ENCODE results near the gene SLC36A4.
"Not testable (repeated sequence)": the region's sequence is repeated elsewhere in the genome, so short reads cannot be mapped to it uniquely, and the experiment has no call there.

The SLC36A4 gene

DNA sequence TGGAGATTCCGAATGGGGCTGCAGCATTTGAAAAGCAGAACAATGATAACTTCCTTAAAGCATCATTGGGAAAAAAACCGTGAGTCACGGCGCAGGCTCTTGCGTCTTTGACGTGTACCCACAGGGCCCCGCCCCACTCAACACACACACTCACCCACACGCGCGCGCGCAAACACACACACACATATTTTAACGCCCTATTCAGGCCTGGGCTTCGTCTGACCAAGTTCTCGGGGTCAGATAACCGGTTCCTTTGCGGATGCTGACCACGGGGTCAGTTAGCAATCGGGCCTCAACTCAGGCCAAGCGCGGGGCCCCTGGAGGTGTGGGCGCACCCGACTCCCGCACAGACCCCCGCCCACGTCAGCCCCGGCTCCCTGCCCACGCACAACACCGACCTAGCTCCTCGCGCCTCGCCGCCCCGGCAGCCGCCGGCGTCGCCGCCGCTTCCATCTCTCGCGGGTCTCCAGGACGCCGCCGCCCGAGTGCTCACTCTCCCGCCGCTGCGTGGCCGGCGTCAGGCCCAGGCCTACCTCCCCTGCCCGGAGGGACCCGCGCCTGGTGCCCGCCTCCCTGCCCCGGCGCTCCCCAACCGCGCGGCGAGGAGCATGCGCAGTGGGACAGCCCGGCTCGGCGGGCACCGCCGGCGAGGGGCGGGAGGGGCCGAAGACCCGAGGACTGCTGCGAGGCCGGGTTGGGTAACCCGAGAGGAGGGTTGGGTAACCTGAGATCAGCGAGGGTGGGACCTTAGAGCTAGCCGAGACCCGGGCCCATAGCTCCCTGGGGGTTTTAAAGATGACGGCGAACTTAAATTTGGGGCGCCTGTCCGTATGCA is at the start of gene SLC36A4:
SLC36A4 (minus strand) TSS at position 612 of the 835 bp plus-strand sequence; CDS start at position 453, 159 bp downstream.
- Histone ChIP-seq H3K4me3 (ENCODE audit: low read length) (peak within 1 kb of the TSS; percentile 96), H3K9me3 (ENCODE audit: control insufficient read depth, insufficient read depth, low read length) (no peaks in the 10 kb centered on the region)

DNA sequence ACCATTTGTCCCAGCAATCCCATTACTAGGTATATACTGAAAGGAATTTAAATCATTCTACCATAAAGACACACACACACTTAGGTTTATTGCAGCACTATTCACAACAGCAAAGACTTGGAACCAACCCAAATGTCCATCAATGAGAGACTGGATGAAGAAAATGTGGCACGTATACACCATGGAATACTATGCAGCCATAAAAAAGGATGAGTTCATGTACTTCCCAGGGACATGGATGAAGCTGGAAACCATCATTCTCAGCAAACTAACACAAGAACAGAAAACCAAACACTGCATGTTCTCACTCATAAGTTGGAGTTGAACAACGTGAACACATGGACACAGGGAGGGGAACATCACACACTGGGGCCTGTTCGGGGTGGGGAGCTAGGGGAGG is 49.0 kb upstream of the SLC36A4 start:
- H3K4me3 ChIP-seq (ENCODE audit: low read length); H3K4me2 ChIP-seq (ENCODE audit: low read length): not testable (repeated sequence)

More for the DNA sequence above, at the start of gene SLC36A4:
- H4K20me1 ChIP-seq (ENCODE audit: control insufficient read depth, insufficient read depth, low read depth, low read length) = no peaks in the 10 kb centered on the region
- H3K9me2 ChIP-seq (replicated peaks; ENCODE audit: control insufficient read depth, low read length) = no peaks in the 10 kb centered on the region
- H3K4me1 ChIP-seq (ENCODE audit: control insufficient read depth, low read length) = peaks cover 16% of the 10 kb centered on the region
- H3K79me2 ChIP-seq (ENCODE audit: control insufficient read depth, low read length) = peaks cover 47% of the 10 kb centered on the region
- H3K27ac ChIP-seq (ENCODE audit: low read depth, low read length) = peak within 1 kb of the TSS; percentile 72
- peaks cover 8% of the 10 kb centered on the region for H3K36me3 ChIP-seq (ENCODE audit: control insufficient read depth, low read length)
- 0 out of 2 replicates have a peak, but pooled peaks cover 2% of the 10 kb centered on the region for H3F3A ChIP-seq (ENCODE audit: control insufficient read depth, insufficient read depth)
- no peaks in the 10 kb centered on the region; the same call in 1 of the 2 replicates for H3K27me3 ChIP-seq (ENCODE audit: control insufficient read depth, low read length)
- TF ChIP-seq, protein P1, sequence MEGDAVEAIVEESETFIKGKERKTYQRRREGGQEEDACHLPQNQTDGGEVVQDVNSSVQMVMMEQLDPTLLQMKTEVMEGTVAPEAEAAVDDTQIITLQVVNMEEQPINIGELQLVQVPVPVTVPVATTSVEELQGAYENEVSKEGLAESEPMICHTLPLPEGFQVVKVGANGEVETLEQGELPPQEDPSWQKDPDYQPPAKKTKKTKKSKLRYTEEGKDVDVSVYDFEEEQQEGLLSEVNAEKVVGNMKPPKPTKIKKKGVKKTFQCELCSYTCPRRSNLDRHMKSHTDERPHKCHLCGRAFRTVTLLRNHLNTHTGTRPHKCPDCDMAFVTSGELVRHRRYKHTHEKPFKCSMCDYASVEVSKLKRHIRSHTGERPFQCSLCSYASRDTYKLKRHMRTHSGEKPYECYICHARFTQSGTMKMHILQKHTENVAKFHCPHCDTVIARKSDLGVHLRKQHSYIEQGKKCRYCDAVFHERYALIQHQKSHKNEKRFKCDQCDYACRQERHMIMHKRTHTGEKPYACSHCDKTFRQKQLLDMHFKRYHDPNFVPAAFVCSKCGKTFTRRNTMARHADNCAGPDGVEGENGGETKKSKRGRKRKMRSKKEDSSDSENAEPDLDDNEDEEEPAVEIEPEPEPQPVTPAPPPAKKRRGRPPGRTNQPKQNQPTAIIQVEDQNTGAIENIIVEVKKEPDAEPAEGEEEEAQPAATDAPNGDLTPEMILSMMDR (IDR thresholded peaks at IDR 0.05; ENCODE audit: low read depth, low read length, poor library complexity, severe bottlenecking) = no peak
- TF ChIP-seq EZH2phosphoT487 (IDR thresholded peaks at IDR 0.05; ENCODE audit: borderline replicate concordance, low read length) = no peak
- peak within 1 kb of the TSS; percentile 67 for H3K4me2 ChIP-seq (ENCODE audit: low read length)

DNA sequence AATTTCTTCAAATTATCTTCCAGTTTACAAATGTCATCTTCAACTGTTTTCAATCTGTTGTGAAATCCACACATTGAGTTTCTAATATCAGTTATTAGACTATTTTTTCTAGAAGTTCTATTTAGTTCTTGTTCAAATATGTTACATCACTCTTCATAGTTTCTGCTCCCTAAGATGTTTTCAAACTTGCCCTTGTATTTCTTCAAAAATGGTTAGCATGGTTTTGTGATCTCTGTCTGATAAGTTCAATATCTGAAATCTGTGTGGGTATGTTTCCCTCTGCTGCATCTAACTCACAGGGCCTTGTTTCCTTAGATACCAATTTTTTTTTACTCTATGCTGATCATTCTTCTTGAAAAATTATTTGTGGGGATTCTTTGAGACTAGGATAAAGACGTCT is 46.2 kb upstream of the SLC36A4 start:
- TF ChIP-seq EZH2phosphoT487 (IDR thresholded peaks at IDR 0.05; ENCODE audit: borderline replicate concordance, low read length) = no peak
- TF ChIP-seq, protein P1 (IDR thresholded peaks at IDR 0.05; ENCODE audit: low read depth, low read length, poor library complexity, severe bottlenecking) = no peak
- Histone ChIP-seq H3K9me3 (ENCODE audit: control insufficient read depth, insufficient read depth, low read length) (no peaks in the 10 kb centered on the region), H4K20me1 (ENCODE audit: control insufficient read depth, insufficient read depth, low read depth, low read length) (no peaks in the 10 kb centered on the region), H3K4me2 (ENCODE audit: low read length) (no peak overlapping the region), H3K79me2 (ENCODE audit: control insufficient read depth, low read length) (no peaks in the 10 kb centered on the region), H3K36me3 (ENCODE audit: control insufficient read depth, low read length) (no peaks in the 10 kb centered on the region), H3K4me3 (ENCODE audit: low read length) (no peak overlapping the region), H3K4me1 (ENCODE audit: control insufficient read depth, low read length) (no peaks in the 10 kb centered on the region), H3F3A (ENCODE audit: control insufficient read depth, insufficient read depth) (no peaks in the 10 kb centered on the region), H3K27me3 (ENCODE audit: control insufficient read depth, low read length) (no peaks in the 10 kb centered on the region), H3K9me2 (replicated peaks; ENCODE audit: control insufficient read depth, low read length) (no peaks in the 10 kb centered on the region), H3K27ac (ENCODE audit: low read depth, low read length) (no peak overlapping the region)

More for the DNA sequence above, 49.0 kb upstream of the SLC36A4 start:
- H3K9me2 ChIP-seq (replicated peaks; ENCODE audit: control insufficient read depth, low read length); H3K27ac ChIP-seq (ENCODE audit: low read depth, low read length); H3K79me2 ChIP-seq (ENCODE audit: control insufficient read depth, low read length); H4K20me1 ChIP-seq (ENCODE audit: control insufficient read depth, insufficient read depth, low read depth, low read length); H3F3A ChIP-seq (ENCODE audit: control insufficient read depth, insufficient read depth); H3K27me3 ChIP-seq (ENCODE audit: control insufficient read depth, low read length); H3K9me3 ChIP-seq (ENCODE audit: control insufficient read depth, insufficient read depth, low read length); H3K4me1 ChIP-seq (ENCODE audit: control insufficient read depth, low read length); H3K36me3 ChIP-seq (ENCODE audit: control insufficient read depth, low read length): not testable (repeated sequence)

DNA sequence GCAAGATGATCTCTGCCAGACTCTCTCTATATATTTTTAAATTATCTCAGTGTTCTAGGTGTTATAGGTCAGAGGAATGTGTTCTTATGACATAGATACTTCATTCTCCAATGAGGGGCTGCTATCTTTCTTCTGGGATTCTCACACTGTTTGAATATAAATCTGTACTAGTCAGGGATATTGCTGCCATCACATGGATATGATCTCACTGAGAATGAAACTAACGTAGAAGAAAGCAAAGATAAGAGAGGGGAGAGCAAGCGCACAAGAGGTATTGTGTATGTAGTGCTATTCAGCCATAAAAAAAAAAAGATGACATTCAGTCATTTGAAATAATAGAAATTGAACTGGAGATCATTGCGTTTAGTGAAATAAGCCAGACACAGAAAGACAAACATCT is 42.2 kb upstream of the SLC36A4 start:
- Histone ChIP-seq H3K4me2 (ENCODE audit: low read length) (no peak overlapping the region), H3K4me3 (ENCODE audit: low read length) (no peak overlapping the region), H4K20me1 (ENCODE audit: control insufficient read depth, insufficient read depth, low read depth, low read length) (no peaks in the 10 kb centered on the region), H3K27me3 (ENCODE audit: control insufficient read depth, low read length) (no peaks in the 10 kb centered on the region; the same call in 1 of the 2 replicates), H3K27ac (ENCODE audit: low read depth, low read length) (no peak overlapping the region), H3K79me2 (ENCODE audit: control insufficient read depth, low read length) (no peaks in the 10 kb centered on the region), H3K9me3 (ENCODE audit: control insufficient read depth, insufficient read depth, low read length) (no peaks in the 10 kb centered on the region), H3K4me1 (ENCODE audit: control insufficient read depth, low read length) (no peaks in the 10 kb centered on the region), H3K9me2 (replicated peaks; ENCODE audit: control insufficient read depth, low read length) (no peaks in the 10 kb centered on the region), H3F3A (ENCODE audit: control insufficient read depth, insufficient read depth) (no peaks in the 10 kb centered on the region), H3K36me3 (ENCODE audit: control insufficient read depth, low read length) (no peaks in the 10 kb centered on the region)
- TF ChIP-seq, protein P1 (IDR thresholded peaks at IDR 0.05; ENCODE audit: low read depth, low read length, poor library complexity, severe bottlenecking) = no peak
- no peak for TF ChIP-seq EZH2phosphoT487 (IDR thresholded peaks at IDR 0.05; ENCODE audit: borderline replicate concordance, low read length)
